B cell (primary cell): Measurements from ENCODE around the gene RHOD. TPM values are rescaled to one million over a fixed set of nuclear protein-coding genes. Genes with fewer than 3 reads are reported as not detected.

ENCODE experiments used
- ATAC-seq: fragments of 200-7000 bp; cut with Tn5 transposase; one replicate; pipeline ENCODE4 v1.10.0; 2021; ENCODE audit warnings: low read depth, mild to moderate bottlenecking, moderate number of reproducible peaks, moderate library complexity
- CTCF ChIA-PET: fragments of 350-600 bp; sonication (Branson Sonifier 250); formaldehyde crosslinking; loops from one replicate; lab custom pipeline; 2021; ENCODE audit warnings: antibody characterized with exemption, inconsistent platforms; lab: Charles Lee
- POLR2A ChIA-PET: fragments of 350-600 bp; sonication (Branson Sonifier 250); formaldehyde crosslinking; loops from one replicate; lab custom pipeline; 2021; ENCODE audit warnings: antibody characterized with exemption; lab: Charles Lee
- DNase-seq: peaks from one replicate; pipeline ENCODE4 v3.0.0; 2013
- H2AFZ ChIP-seq: 2 replicates; pipeline ENCODE4 v1.6.1; 2012; ENCODE audit warnings: mild to moderate bottlenecking, low read depth, low read length; ENCODE audit not compliant: insufficient read depth, poor library complexity, severe bottlenecking
- H3K27ac ChIP-seq, 2 donors: 1 replicate in 1 of 2; 2 replicates in 1 of 2; pipeline ENCODE4 v1.5.1; 2012 to 2013; ENCODE audit warnings: low read length in 2 of 2, mild to moderate bottlenecking in 2 of 2, moderate library complexity in 1 of 2
- H3K27me3 ChIP-seq, 4 experiments: fragments of 200-600 bp in 1 of 4; sonication (generic) in 1 of 4; replicated peaks in 1 of 4; 1 replicate in 2 of 4; 2 replicates in 2 of 4; pipeline versions ENCODE4 v1.6.1 to v1.7.0; 2013 to 2016; ENCODE audit warnings: low read length in 3 of 4, mild to moderate bottlenecking in 2 of 4, mixed read lengths in 1 of 4, moderate library complexity in 1 of 4; ENCODE audit not compliant: insufficient read depth in 4 of 4, control insufficient read depth in 3 of 4; ENCODE audit errors: control extremely low read depth in 1 of 4
- H3K36me3 ChIP-seq, 2 experiments: replicated peaks in 1 of 2; 1 replicate in 1 of 2; 2 replicates in 1 of 2; pipeline versions ENCODE4 v1.6.1 to v1.7.1; 2013; ENCODE audit warnings: low read length in 1 of 2; ENCODE audit not compliant: insufficient read depth in 2 of 2, control insufficient read depth in 1 of 2; ENCODE audit errors: control extremely low read depth in 1 of 2, extremely low read depth in 1 of 2
- H3K4me1 ChIP-seq, 2 donors: fragments of 200-600 bp in 1 of 2; sonication (generic) in 1 of 2; 1 replicate in 1 of 2; 2 replicates in 1 of 2; pipeline versions ENCODE4 v1.5.1 to v1.6.1; 2013 to 2017; ENCODE audit warnings: low read length in 2 of 2; ENCODE audit not compliant: control insufficient read depth in 2 of 2, insufficient read depth in 2 of 2
- H3K4me2 ChIP-seq: replicated peaks from 2 replicates; pipeline ENCODE3; 2012; ENCODE audit warnings: mild to moderate bottlenecking, low read depth, low read length; ENCODE audit not compliant: poor library complexity, severe bottlenecking
- H3K4me3 ChIP-seq, 5 experiments: fragments of 200-600 bp in 1 of 5; sonication (generic) in 1 of 5; 1 replicate in 3 of 5; 2 replicates in 2 of 5; pipeline versions ENCODE4 v1.5.1 to v1.7.0; 2011 to 2016; ENCODE audit warnings: low read length in 4 of 5, mild to moderate bottlenecking in 4 of 5, low read depth in 2 of 5, control low read depth in 1 of 5, moderate library complexity in 1 of 5; ENCODE audit not compliant: insufficient read depth in 1 of 5; ENCODE audit errors: control extremely low read depth in 1 of 5, extremely low read depth in 1 of 5
- H3K79me2 ChIP-seq: fragments of 200-600 bp; sonication (generic); one replicate; pipeline ENCODE4 v1.6.0; 2016; ENCODE audit warnings: low read length; ENCODE audit not compliant: control insufficient read depth, insufficient read depth
- H3K9ac ChIP-seq: fragments of 200-600 bp; sonication (generic); 2 replicates; pipeline ENCODE4 v1.6.1; 2017; ENCODE audit warnings: mild to moderate bottlenecking, low read length, moderate library complexity
- H3K9me3 ChIP-seq, 3 donors: one replicate each; pipeline versions ENCODE4 v1.6.1 to v1.7.1; 2013; ENCODE audit warnings: low read length in 2 of 3; ENCODE audit not compliant: control insufficient read depth in 2 of 3, insufficient read depth in 1 of 3; ENCODE audit errors: control extremely low read depth in 1 of 3
- H4K20me1 ChIP-seq: 2 replicates; pipeline ENCODE4 v1.6.0; 2012; ENCODE audit warnings: mild to moderate bottlenecking, low read length; ENCODE audit not compliant: insufficient read depth, control insufficient read depth, poor library complexity, severe bottlenecking
- H3K27ac Mint-ChIP-seq: one replicate; pipeline ENCODE4 v1.8.0; 2021; ENCODE audit warnings: mixed read lengths
- H3K27me3 Mint-ChIP-seq: one replicate; pipeline ENCODE4 v1.8.0; 2021; ENCODE audit warnings: mixed read lengths
- H3K4me1 Mint-ChIP-seq: one replicate; pipeline ENCODE4 v1.8.0; 2021; ENCODE audit warnings: mixed read lengths
- H3K4me3 Mint-ChIP-seq: one replicate; pipeline ENCODE4 v1.8.0; 2021; ENCODE audit warnings: mixed read lengths
- H3K9me3 Mint-ChIP-seq: one replicate; pipeline ENCODE4 v1.8.0; 2022; ENCODE audit warnings: mixed read lengths; ENCODE audit not compliant: insufficient read depth
- CTCF ChIP-seq: fragments of 200-600 bp; IDR thresholded peaks from one replicate; pipeline ENCODE4 v1.8.0; 2022; ENCODE audit warnings: antibody characterized with exemption, mild to moderate bottlenecking
- EZH2 ChIP-seq: IDR thresholded peaks from 2 replicates; pipeline ENCODE4 v1.6.1; 2012; ENCODE audit warnings: borderline replicate concordance, low read depth, mild to moderate bottlenecking, moderate library complexity, low read length; ENCODE audit not compliant: insufficient read depth, poor library complexity, severe bottlenecking
- WGBS: methylation state at CpG from one replicate; pipeline ENCODE4 v1.1.5; 2013; ENCODE audit warnings: missing lambda C conversion rate; ENCODE audit not compliant: insufficient coverage; 5-methylcytosine and 5-hydroxymethylcytosine counted together
- intact Hi-C: fragments of 100-400 bp; cut with micrococcal nuclease; formaldehyde crosslinking; loops from one replicate; pipeline ENCODE4 v1.10.0; 2022
- polyA plus RNA-seq: library from polyadenylated mRNA; depleted of rRNA; stranded (reverse); fragments of >200 nt; gene quantifications from 2 replicates; pipeline ENCODE4 v1.2.3, GENCODE V29; 2012
- total RNA-seq, 2 donors: library from RNA; stranded (reverse); fragments of 120-200 nt in 1 of 2; gene quantifications; 1 replicate in 1 of 2; 2 replicates in 1 of 2; pipeline versions ENCODE4 v1.2.3 to v1.2.4, GENCODE V29; 2013 to 2022

Gene RHOD
- total and polyA plus RNA-seq, 2 donors (not counting 1 experiment from before 2014, with no cell fraction given), result 0.42 to 0.48 TPM

- peak within 1 kb of the TSS; percentile 74 for H3K4me2 ChIP-seq
- intact Hi-C loops, result no loop called here
- H3K4me1 ChIP-seq, result peaks cover 41 to 43% of the 10 kb centered on the region in 2 donors
- ATAC-seq (no peak), DNase-seq (peak; percentile 34)
- peak within 1 kb of the TSS; percentile 76 for H3K4me3 Mint-ChIP-seq
- ChIA-PET POLR2A (no interaction called here), CTCF (interaction anchor here (0.9 kb wide), 1 partner anchor 58 kb away, joined by 3 read pairs; no protein-coding TSS in a partner anchor)
- H3K79me2 ChIP-seq, result no peaks in the 10 kb centered on the region
- peaks cover 47% of the 10 kb centered on the region for H3K27me3 Mint-ChIP-seq
- peaks cover 0 to 58% (median 34%) of the 10 kb centered on the region in 4 experiments for H3K27me3 ChIP-seq
- H3K36me3 ChIP-seq, result no peaks in the 10 kb centered on the region
- 7% methylated on average over 118 of the region's 118 CpGs for WGBS
- H3K9ac ChIP-seq, result peak within 1 kb of the TSS; percentile 39
- no peak within 1 kb of the TSS for H2AFZ ChIP-seq
- peak within 1 kb of the TSS in 3 of 5 experiments; percentile 4 to 25 (median 18) for H3K4me3 ChIP-seq
- no peaks in the 10 kb centered on the region for H3K9me3 Mint-ChIP-seq
- peaks cover 0 to 41% (median 0%) of the 10 kb centered on the region in 3 donors for H3K9me3 ChIP-seq
- H3K4me1 Mint-ChIP-seq, result peaks cover 40% of the 10 kb centered on the region
- H4K20me1 ChIP-seq, result no peaks in the 10 kb centered on the region
- H3K27ac ChIP-seq, result no peak within 1 kb of the TSS
- TF ChIP-seq EZH2 (no peak), CTCF (no peak)
- H3K27ac Mint-ChIP-seq, result peak within 1 kb of the TSS; percentile 17
Measured at GRCh38 chr11:67022961-67023956, 33.4 kb upstream of the RHOD start, which contains the start of gene SYT12. Gene SYT12 (plus strand): TSS chr11:67023134. CDS start chr11:67030145, 7,011 bp downstream.
